ENCODE measurements around the gene KRTAP4-7.

GRCh38 chr17:41107941-41108450 is 24.0 kb downstream of the KRTAP4-7 start:
- no peak for TF ChIP-seq POLR2A (IDR thresholded peaks at IDR 0.05)
- no peak for TF ChIP-seq CTCF (IDR thresholded peaks at IDR 0.05)

Data from lower leg skin (tissue), 3 donors.